Measurements from ENCODE around the gene UGT1A4. TPM values are rescaled to one million over a fixed set of nuclear protein-coding genes. Genes with fewer than 3 reads are reported as not detected.

The UGT1A4 gene
- total and polyA plus RNA-seq, 2 experiments from 2014 or later = not detected

GRCh38 chr2:233684640-233685039 is 33.9 kb upstream of the UGT1A4 start:
- DNase-seq (ENCODE audit: low read depth in 1 of 2, low spot score in 1 of 2) = no peak
- no peaks in the 10 kb centered on the region for H3K36me3 ChIP-seq
- TF ChIP-seq, protein P1, sequence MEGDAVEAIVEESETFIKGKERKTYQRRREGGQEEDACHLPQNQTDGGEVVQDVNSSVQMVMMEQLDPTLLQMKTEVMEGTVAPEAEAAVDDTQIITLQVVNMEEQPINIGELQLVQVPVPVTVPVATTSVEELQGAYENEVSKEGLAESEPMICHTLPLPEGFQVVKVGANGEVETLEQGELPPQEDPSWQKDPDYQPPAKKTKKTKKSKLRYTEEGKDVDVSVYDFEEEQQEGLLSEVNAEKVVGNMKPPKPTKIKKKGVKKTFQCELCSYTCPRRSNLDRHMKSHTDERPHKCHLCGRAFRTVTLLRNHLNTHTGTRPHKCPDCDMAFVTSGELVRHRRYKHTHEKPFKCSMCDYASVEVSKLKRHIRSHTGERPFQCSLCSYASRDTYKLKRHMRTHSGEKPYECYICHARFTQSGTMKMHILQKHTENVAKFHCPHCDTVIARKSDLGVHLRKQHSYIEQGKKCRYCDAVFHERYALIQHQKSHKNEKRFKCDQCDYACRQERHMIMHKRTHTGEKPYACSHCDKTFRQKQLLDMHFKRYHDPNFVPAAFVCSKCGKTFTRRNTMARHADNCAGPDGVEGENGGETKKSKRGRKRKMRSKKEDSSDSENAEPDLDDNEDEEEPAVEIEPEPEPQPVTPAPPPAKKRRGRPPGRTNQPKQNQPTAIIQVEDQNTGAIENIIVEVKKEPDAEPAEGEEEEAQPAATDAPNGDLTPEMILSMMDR (IDR thresholded peaks at IDR 0.05; ENCODE audit: low read depth, low read length) = no peak
- no peak overlapping the region for H3K27ac ChIP-seq
- no peaks in the 10 kb centered on the region for H3K27me3 ChIP-seq
- H3K9me3 ChIP-seq (ENCODE audit: low read depth) = no peaks in the 10 kb centered on the region
- no peak overlapping the region for H3K4me3 ChIP-seq
- H3K4me1 ChIP-seq (ENCODE audit: low read depth) = no peaks in the 10 kb centered on the region

DNA sequence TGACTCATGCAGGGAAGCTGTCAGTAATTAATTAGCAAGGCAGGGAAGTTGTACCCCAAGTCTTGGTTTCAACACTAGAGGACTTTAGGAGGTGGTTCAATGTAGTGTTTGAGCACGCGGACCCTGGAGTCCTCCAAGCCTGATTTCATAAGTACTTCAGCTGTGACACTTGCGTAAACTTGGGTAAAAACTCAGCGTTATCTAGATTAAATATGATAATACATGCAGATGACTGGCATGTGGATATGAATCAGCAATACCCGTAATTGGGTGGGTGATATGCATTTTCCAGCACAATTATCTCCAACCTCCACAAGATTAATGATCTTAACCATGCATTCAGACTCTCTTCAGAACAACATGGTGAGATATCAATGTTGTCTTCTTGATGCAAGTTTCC is 31.6 kb upstream of the UGT1A4 start:
- H3K27ac ChIP-seq = no peak overlapping the region
- H3K4me3 ChIP-seq = no peak overlapping the region
- no peaks in the 10 kb centered on the region for H3K4me1 ChIP-seq (ENCODE audit: low read depth)
- no peaks in the 10 kb centered on the region for H3K27me3 ChIP-seq
- TF ChIP-seq, protein P1 (IDR thresholded peaks at IDR 0.05; ENCODE audit: low read depth, low read length) = no peak
- no peaks in the 10 kb centered on the region for H3K9me3 ChIP-seq (ENCODE audit: low read depth)
- DNase-seq (ENCODE audit: low read depth in 1 of 2, low spot score in 1 of 2) = peak in 1 of 2 donors; percentile 21
- H3K36me3 ChIP-seq = no peaks in the 10 kb centered on the region

- Histone ChIP-seq H3K36me3 (no peaks in the 10 kb centered on the region), H3K27ac (no peak overlapping the region), H3K4me3 (no peak overlapping the region), H3K9me3 (ENCODE audit: low read depth) (no peaks in the 10 kb centered on the region), H3K27me3 (no peaks in the 10 kb centered on the region), H3K4me1 (ENCODE audit: low read depth) (no peaks in the 10 kb centered on the region)
- DNase-seq (ENCODE audit: low read depth in 1 of 2, low spot score in 1 of 2) = no peak
- TF ChIP-seq, protein P1 (IDR thresholded peaks at IDR 0.05; ENCODE audit: low read depth, low read length) = no peak
Measured at GRCh38 chr2:233688341-233688740, 30.2 kb upstream of the UGT1A4 start.

DNA sequence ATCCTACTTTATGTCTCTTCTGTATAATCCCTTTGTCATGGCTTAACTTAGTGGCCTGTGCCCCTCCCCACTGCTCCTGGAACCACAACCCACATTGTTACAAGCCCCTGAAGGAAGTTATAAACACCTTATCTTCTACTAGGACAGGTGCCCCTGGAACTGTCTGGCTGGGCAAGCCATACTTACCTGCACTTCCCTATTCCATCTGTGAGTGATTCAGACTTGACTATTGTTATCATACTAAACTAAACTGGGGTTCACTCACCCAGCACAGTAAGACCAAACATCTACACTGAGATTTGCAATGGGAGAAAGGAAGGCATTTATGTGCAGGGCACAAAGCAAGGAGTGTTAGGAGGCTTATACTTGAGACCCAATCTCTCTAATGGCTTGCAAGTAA is 29.5 kb upstream of the UGT1A4 start:
- no peaks in the 10 kb centered on the region for H3K9me3 ChIP-seq (ENCODE audit: low read depth)
- TF ChIP-seq, protein P1 (IDR thresholded peaks at IDR 0.05; ENCODE audit: low read depth, low read length) = no peak
- no peak overlapping the region for H3K4me3 ChIP-seq
- no peaks in the 10 kb centered on the region for H3K27me3 ChIP-seq
- no peaks in the 10 kb centered on the region for H3K4me1 ChIP-seq (ENCODE audit: low read depth)
- no peak for DNase-seq (ENCODE audit: low read depth in 1 of 2, low spot score in 1 of 2)
- H3K36me3 ChIP-seq = no peaks in the 10 kb centered on the region
- no peak overlapping the region for H3K27ac ChIP-seq

DNA sequence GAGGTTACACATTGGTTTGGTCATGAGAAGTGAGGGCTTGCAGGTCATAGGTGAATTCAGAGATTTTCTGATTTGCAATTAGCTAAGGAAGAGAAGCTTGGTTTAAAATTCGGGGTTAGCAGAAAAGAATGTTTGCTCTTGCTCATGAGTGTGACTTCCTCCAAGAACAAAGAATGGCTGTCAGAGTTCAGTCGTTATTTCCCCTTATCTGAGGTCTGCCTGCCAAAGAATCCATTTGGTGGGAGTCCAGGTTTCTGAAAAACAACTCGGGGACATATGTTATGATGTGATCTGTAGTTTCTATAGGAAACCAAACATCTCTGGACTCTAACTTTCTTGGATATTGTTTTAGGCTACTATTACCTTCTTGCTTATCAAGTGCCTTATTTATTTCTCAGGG is 29.0 kb upstream of the UGT1A4 start:
- TF ChIP-seq, protein P1 (IDR thresholded peaks at IDR 0.05; ENCODE audit: low read depth, low read length) = no peak
- H3K27ac ChIP-seq = no peak overlapping the region
- no peak overlapping the region for H3K4me3 ChIP-seq
- H3K4me1 ChIP-seq (ENCODE audit: low read depth) = no peaks in the 10 kb centered on the region
- H3K9me3 ChIP-seq (ENCODE audit: low read depth) = no peaks in the 10 kb centered on the region
- no peaks in the 10 kb centered on the region for H3K36me3 ChIP-seq
- peak in 1 of 2 donors; percentile 85 for DNase-seq (ENCODE audit: low read depth in 1 of 2, low spot score in 1 of 2)
- no peaks in the 10 kb centered on the region for H3K27me3 ChIP-seq

DNA sequence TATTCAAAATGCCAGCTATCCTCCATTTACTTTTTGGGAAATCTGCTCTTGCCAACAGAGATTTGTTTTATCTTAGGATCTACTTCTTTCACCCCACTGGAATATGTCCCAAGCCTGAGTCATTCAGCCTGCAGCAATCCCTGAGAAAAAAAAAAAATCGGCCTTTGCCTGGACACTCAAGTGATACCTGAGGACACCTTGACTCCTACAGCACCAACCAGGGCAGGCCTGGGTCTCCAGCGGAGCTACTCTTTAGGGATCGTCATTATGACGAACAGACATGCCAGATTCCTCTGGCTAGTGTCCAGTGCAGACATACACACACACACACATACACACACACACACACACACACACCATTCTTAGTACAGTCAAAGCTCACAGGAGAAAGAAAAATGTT is 28.1 kb upstream of the UGT1A4 start:
- H3K4me1 ChIP-seq (ENCODE audit: low read depth) = no peaks in the 10 kb centered on the region
- H3K27me3 ChIP-seq = no peaks in the 10 kb centered on the region
- no peak overlapping the region for H3K27ac ChIP-seq
- TF ChIP-seq, protein P1 (IDR thresholded peaks at IDR 0.05; ENCODE audit: low read depth, low read length) = no peak
- no peaks in the 10 kb centered on the region for H3K36me3 ChIP-seq
- H3K9me3 ChIP-seq (ENCODE audit: low read depth) = no peaks in the 10 kb centered on the region
- no peak overlapping the region for H3K4me3 ChIP-seq
- DNase-seq (ENCODE audit: low read depth in 1 of 2, low spot score in 1 of 2) = peak in 1 of 2 donors; percentile 65
